HG03060 (cell line): Measurements from ENCODE around the gene IL16.
"Not testable (repeated sequence)": the region's sequence is repeated elsewhere in the genome, so short reads cannot be mapped to it uniquely, and the experiment has no call there.

Experiments used
- ATAC-seq: cut with Tn5 transposase; IDR thresholded peaks from one replicate; pipeline ENCODE4 v1.9.1; 2021; ENCODE audit warnings: low read depth, moderate number of reproducible peaks; ENCODE audit not compliant: unreplicated experiment

Gene IL16

GRCh38 chr15:81327516-81327915 is 130.8 kb downstream of the IL16 start:
- ATAC-seq = no peak

- ATAC-seq = no peak
Measured at GRCh38 chr15:81329446-81329845, 132.8 kb downstream of the IL16 start.

GRCh38 chr15:81330366-81331090 is 133.8 kb downstream of the IL16 start:
- ATAC-seq = no peak

GRCh38 chr15:81331141-81331540 is 134.5 kb downstream of the IL16 start:
- ATAC-seq = not testable (repeated sequence)

GRCh38 chr15:81331600-81331999 is 134.9 kb downstream of the IL16 start:
- no peak for ATAC-seq

- ATAC-seq = no peak
Measured at GRCh38 chr15:81332326-81332725, 135.6 kb downstream of the IL16 start.

GRCh38 chr15:81333363-81333762 is 136.7 kb downstream of the IL16 start:
- no peak for ATAC-seq

- ATAC-seq = no peak
Measured at GRCh38 chr15:81334768-81335435, 138.2 kb downstream of the IL16 start.

GRCh38 chr15:81335631-81336030 is 139.0 kb downstream of the IL16 start:
- no peak for ATAC-seq

- no peak for ATAC-seq
Measured at GRCh38 chr15:81336568-81336967, 139.9 kb downstream of the IL16 start.

GRCh38 chr15:81337241-81337640 is 140.6 kb downstream of the IL16 start:
- no peak for ATAC-seq

- ATAC-seq = no peak
Measured at GRCh38 chr15:81337713-81338157, 141.1 kb downstream of the IL16 start.

GRCh38 chr15:81338170-81339007 is 141.7 kb downstream of the IL16 start:
- no peak for ATAC-seq

- no peak for ATAC-seq
Measured at GRCh38 chr15:81339321-81339720, 142.6 kb downstream of the IL16 start.

GRCh38 chr15:81339851-81340250 is 143.2 kb downstream of the IL16 start:
- ATAC-seq = no peak

- no peak for ATAC-seq
Measured at GRCh38 chr15:81341351-81341750, 144.7 kb downstream of the IL16 start.

GRCh38 chr15:81343371-81343770 is 146.7 kb downstream of the IL16 start:
- ATAC-seq = no peak

GRCh38 chr15:81346611-81347010 is 149.9 kb downstream of the IL16 start:
- ATAC-seq = no peak

- ATAC-seq = no peak
Measured at GRCh38 chr15:81347910-81348309, 151.2 kb downstream of the IL16 start.

GRCh38 chr15:81348691-81349090 is 152.0 kb downstream of the IL16 start:
- ATAC-seq = not testable (repeated sequence)

- no peak for ATAC-seq
Measured at GRCh38 chr15:81349271-81349670, 152.6 kb downstream of the IL16 start.
